Loucy (cell line): ENCODE data around the gene AFF2.

Experiments
- H2AFZ ChIP-seq: fragments of 200-600 bp; sonication (generic); 2 replicates; pipeline ENCODE4 v1.6.0; 2016; ENCODE audit warnings: antibody characterized with exemption, mild to moderate bottlenecking, low read length, moderate library complexity
- H3F3A ChIP-seq: fragments of 200-600 bp; 2 replicates; pipeline ENCODE4 v1.6.0; 2016; ENCODE audit warnings: antibody characterized with exemption, low read depth, mild to moderate bottlenecking
- H3K27me3 ChIP-seq: fragments of 200-600 bp; sonication (generic); 2 replicates; pipeline ENCODE4 v1.6.1; 2014; ENCODE audit warnings: low read length, mild to moderate bottlenecking; ENCODE audit not compliant: insufficient read depth, poor library complexity, severe bottlenecking
- H3K36me3 ChIP-seq: fragments of 200-600 bp; sonication (generic); 2 replicates; pipeline ENCODE4 v1.6.1; 2016; ENCODE audit warnings: low read length; ENCODE audit not compliant: insufficient read depth
- H3K4me1 ChIP-seq: fragments of 200-600 bp; sonication (generic); 2 replicates; pipeline ENCODE4 v1.5.1; 2014; ENCODE audit warnings: low read length, mild to moderate bottlenecking; ENCODE audit not compliant: insufficient read depth, poor library complexity, severe bottlenecking
- H3K4me2 ChIP-seq: fragments of 200-600 bp; sonication (generic); 2 replicates; pipeline ENCODE4 v1.6.0; 2014; ENCODE audit warnings: antibody characterized with exemption, low read length, low read depth, mild to moderate bottlenecking; ENCODE audit not compliant: poor library complexity, severe bottlenecking
- H3K4me3 ChIP-seq: fragments of 200-600 bp; sonication (generic); 2 replicates; pipeline ENCODE4 v1.5.1; 2014; ENCODE audit warnings: low read length, mild to moderate bottlenecking, mixed read lengths; ENCODE audit not compliant: poor library complexity, severe bottlenecking
- H3K79me2 ChIP-seq: fragments of 200-600 bp; sonication (generic); 2 replicates; pipeline ENCODE4 v1.6.1; 2014; ENCODE audit warnings: low read length; ENCODE audit not compliant: insufficient read depth
- H3K9ac ChIP-seq: fragments of 200-600 bp; sonication (generic); 2 replicates; pipeline ENCODE4 v1.6.0; 2014; ENCODE audit warnings: mild to moderate bottlenecking, low read depth, low read length, moderate library complexity; ENCODE audit not compliant: poor library complexity, severe bottlenecking
- H3K9me2 ChIP-seq: fragments of 200-600 bp; sonication (generic); replicated peaks from 2 replicates; pipeline ENCODE4 v1.6.1; 2016; ENCODE audit warnings: low read depth, low read length, mixed read lengths
- H3K9me3 ChIP-seq: fragments of 200-600 bp; sonication (generic); 2 replicates; pipeline ENCODE4 v1.6.1; 2014; ENCODE audit warnings: mild to moderate bottlenecking, antibody characterized with exemption, low read length, low read depth; ENCODE audit not compliant: insufficient read depth
- H4K20me1 ChIP-seq: fragments of 200-600 bp; sonication (generic); 2 replicates; pipeline ENCODE4 v1.6.0; 2014; ENCODE audit warnings: antibody characterized with exemption, low read length, mild to moderate bottlenecking; ENCODE audit not compliant: insufficient read depth, poor library complexity, severe bottlenecking
- CTCF ChIP-seq: fragments of 200-600 bp; sonication (generic); conservative IDR thresholded peaks from 2 replicates; pipeline ENCODE4 v1.5.1; 2014; ENCODE audit warnings: mild to moderate bottlenecking, antibody characterized with exemption, low read length
- EZH2phosphoT487 ChIP-seq: fragments of 200-600 bp; IDR thresholded peaks from 2 replicates; pipeline ENCODE4 v1.6.1; 2018; ENCODE audit warnings: antibody characterized with exemption, mild to moderate bottlenecking, moderate library complexity, borderline replicate concordance

Gene AFF2

GRCh38 chrX:148609515-148610327 is 109.3 kb downstream of the AFF2 start:
- Histone ChIP-seq H3K9me3 (no peaks in the 10 kb centered on the region; the same call in 1 of the 2 replicates), H3K4me3 (no peak overlapping the region), H3K36me3 (no peaks in the 10 kb centered on the region), H3K79me2 (peaks cover 72% of the 10 kb centered on the region), H3K9ac (no peak overlapping the region), H3F3A (no peaks in the 10 kb centered on the region), H3K27me3 (no peaks in the 10 kb centered on the region), H3K9me2 (no peaks in the 10 kb centered on the region), H3K4me1 (peaks cover 12% of the 10 kb centered on the region), H3K4me2 (no peak overlapping the region), H2AFZ (no peak overlapping the region), H4K20me1 (peaks cover 3% of the 10 kb centered on the region)
- TF ChIP-seq EZH2phosphoT487 = no peak
- TF ChIP-seq CTCF = no peak

- Histone ChIP-seq H3K4me2 (no peak overlapping the region), H3K27me3 (no peaks in the 10 kb centered on the region), H3K4me1 (peaks cover 12% of the 10 kb centered on the region), H3K9me2 (no peaks in the 10 kb centered on the region), H3K9ac (no peak overlapping the region), H4K20me1 (peaks cover 6% of the 10 kb centered on the region), H2AFZ (no peak overlapping the region), H3K9me3 (no peaks in the 10 kb centered on the region; the same call in 1 of the 2 replicates), H3K4me3 (no peak overlapping the region), H3K36me3 (no peaks in the 10 kb centered on the region), H3F3A (no peaks in the 10 kb centered on the region), H3K79me2 (peaks cover 73% of the 10 kb centered on the region)
- TF ChIP-seq CTCF (no peak), EZH2phosphoT487 (no peak)
These were observed 109.9 kb downstream of the AFF2 start for GRCh38 chrX:148610328-148610698.

GRCh38 chrX:148611993-148612392 is 111.6 kb downstream of the AFF2 start:
- no peaks in the 10 kb centered on the region for H3K27me3 ChIP-seq

More at GRCh38 chrX:148611993-148612392, 111.6 kb downstream of the AFF2 start:
- TF ChIP-seq CTCF (no peak), EZH2phosphoT487 (no peak)
- no peak overlapping the region for H3K4me3 ChIP-seq
- no peak overlapping the region for H2AFZ ChIP-seq
- peaks cover 68% of the 10 kb centered on the region for H3K79me2 ChIP-seq
- H3K9me3 ChIP-seq = no peaks in the 10 kb centered on the region; the same call in 1 of the 2 replicates
- no peaks in the 10 kb centered on the region for H3K36me3 ChIP-seq
- H3K9me2 ChIP-seq = no peaks in the 10 kb centered on the region
- no peaks in the 10 kb centered on the region for H3F3A ChIP-seq
- H3K4me1 ChIP-seq = peaks cover 12% of the 10 kb centered on the region
- no peak overlapping the region for H3K9ac ChIP-seq
- peaks cover 6% of the 10 kb centered on the region for H4K20me1 ChIP-seq
- H3K4me2 ChIP-seq = no peak overlapping the region
